IMR-90 (cell line): Measurements from ENCODE around the gene FOSB. TPM values are rescaled to one million over a fixed set of nuclear protein-coding genes. Genes with fewer than 3 reads are reported as not detected.

Experiments
- ATAC-seq: fragments of 200-7000 bp; cut with Tn5 transposase; 2 replicates; pipeline ENCODE4 v1.9.1; 2020; ENCODE audit warnings: low read depth, mild to moderate bottlenecking, moderate library complexity
- BruUV-seq: library from RNA; stranded (reverse); fragments of 400-500 nt; replicated peaks from 2 replicates; lab custom pipeline; 2021; lab: Mats Ljungman, UMichigan
- CTCF ChIA-PET: fragments of 300-600 bp; formaldehyde crosslinking; extraction: SDS; loops from one replicate; lab custom pipeline; 2021; ENCODE audit warnings: antibody characterized with exemption; lab: Yijun Ruan, JAX
- POLR2A ChIA-PET: fragments of 300-600 bp; sonication (Branson Sonifier 250); formaldehyde crosslinking; loops from one replicate; lab custom pipeline; 2022; ENCODE audit warnings: antibody characterized with exemption; ENCODE audit not compliant: unreplicated experiment; lab: Charles Lee
- DNase-seq: peaks from one replicate; pipeline ENCODE4 v3.0.0; 2013
- H2AFZ ChIP-seq: replicated peaks from 2 replicates; pipeline ENCODE3; 2013; ENCODE audit warnings: low read length, mild to moderate bottlenecking; ENCODE audit not compliant: poor library complexity
- H2AK5ac ChIP-seq: 2 replicates; pipeline ENCODE4 v1.6.1; 2013; ENCODE audit warnings: low read depth, low read length, inconsistent platforms
- H2AK9ac ChIP-seq: replicated peaks from 2 replicates; pipeline ENCODE3; 2013; ENCODE audit warnings: mild to moderate bottlenecking, low read depth, low read length, moderate library complexity; ENCODE audit not compliant: poor library complexity
- H2BK120ac ChIP-seq: 2 replicates; pipeline ENCODE4 v1.6.1; 2013; ENCODE audit warnings: low read depth, low read length, inconsistent platforms
- H2BK15ac ChIP-seq: 3 replicates; pipeline ENCODE4 v1.6.1; 2013; ENCODE audit warnings: low read depth, low read length, inconsistent platforms
- H2BK20ac ChIP-seq: 2 replicates; pipeline ENCODE4 v1.6.1; 2013; ENCODE audit warnings: low read depth, mild to moderate bottlenecking, inconsistent platforms, low read length, moderate library complexity
- H2BK5ac ChIP-seq: 2 replicates; pipeline ENCODE4 v1.6.1; 2013; ENCODE audit warnings: mild to moderate bottlenecking, low read depth, low read length, inconsistent platforms; ENCODE audit not compliant: poor library complexity, severe bottlenecking
- H3K14ac ChIP-seq: replicated peaks from 2 replicates; pipeline ENCODE4 v1.6.1; 2013; ENCODE audit warnings: low read depth, low read length, inconsistent platforms
- H3K18ac ChIP-seq: 2 replicates; pipeline ENCODE4 v1.6.1; 2013; ENCODE audit warnings: low read depth, low read length, control low read depth
- H3K23ac ChIP-seq: 2 replicates; pipeline ENCODE4 v1.6.1; 2013; ENCODE audit warnings: low read depth, low read length, inconsistent platforms
- H3K27ac ChIP-seq: 2 replicates; pipeline ENCODE4 v1.5.1; 2013; ENCODE audit warnings: mild to moderate bottlenecking, control low read depth, low read length; ENCODE audit not compliant: insufficient read depth
- H3K27me3 ChIP-seq: 2 replicates; pipeline ENCODE4 v1.6.1; 2013; ENCODE audit warnings: low read length; ENCODE audit not compliant: control insufficient read depth, insufficient read depth
- H3K36me3 ChIP-seq: 2 replicates; pipeline ENCODE4 v1.6.1; 2013; ENCODE audit warnings: low read length, mixed read lengths; ENCODE audit not compliant: control insufficient read depth, insufficient read depth
- H3K4ac ChIP-seq: 2 replicates; pipeline ENCODE4 v1.6.1; 2013; ENCODE audit warnings: low read depth, low read length, inconsistent platforms
- H3K4me1 ChIP-seq: 2 replicates; pipeline ENCODE4 v1.6.1; 2013; ENCODE audit warnings: low read length, mixed read lengths; ENCODE audit not compliant: control insufficient read depth, insufficient read depth
- H3K4me2 ChIP-seq: 2 replicates; pipeline ENCODE4 v1.6.1; 2013; ENCODE audit warnings: low read depth, mild to moderate bottlenecking, control low read depth, low read length, moderate library complexity
- H3K4me3 ChIP-seq: 2 replicates; pipeline ENCODE4 v1.5.1; 2013; ENCODE audit warnings: low read depth, mild to moderate bottlenecking, control low read depth, low read length, moderate library complexity; ENCODE audit not compliant: insufficient read depth
- H3K56ac ChIP-seq: 2 replicates; pipeline ENCODE4 v1.6.1; 2013; ENCODE audit warnings: low read length, inconsistent platforms; ENCODE audit not compliant: insufficient read depth; ENCODE audit errors: extremely low read depth
- H3K79me1 ChIP-seq, 2 experiments: 2 replicates each; pipeline ENCODE4 v1.6.1; 2013; ENCODE audit warnings: low read length in 2 of 2, inconsistent platforms in 1 of 2, low read depth in 1 of 2
- H3K9ac ChIP-seq: 2 replicates; pipeline ENCODE4 v1.6.1; 2013; ENCODE audit warnings: low read depth, low read length, control low read depth
- H3K9me1 ChIP-seq: 2 replicates; pipeline ENCODE4 v1.6.1; 2013; ENCODE audit warnings: low read length, inconsistent platforms; ENCODE audit not compliant: insufficient read depth
- H3K9me3 ChIP-seq: 2 replicates; pipeline ENCODE4 v1.6.1; 2013; ENCODE audit warnings: low read length; ENCODE audit not compliant: control insufficient read depth, insufficient read depth
- H4K20me1 ChIP-seq: 2 replicates; pipeline ENCODE4 v1.6.1; 2013; ENCODE audit warnings: low read length, inconsistent platforms; ENCODE audit not compliant: insufficient read depth
- H4K5ac ChIP-seq: 2 replicates; pipeline ENCODE4 v1.6.1; 2013; ENCODE audit warnings: mild to moderate bottlenecking, low read depth, low read length, control low read depth
- H4K8ac ChIP-seq, 2 experiments: 2 replicates each; pipeline ENCODE4 v1.6.1; 2013; ENCODE audit warnings: low read depth in 2 of 2, low read length in 2 of 2, control low read depth in 1 of 2, inconsistent platforms in 1 of 2
- H4K91ac ChIP-seq: 2 replicates; pipeline ENCODE4 v1.6.1; 2013; ENCODE audit warnings: low read depth, low read length, inconsistent platforms; ENCODE audit not compliant: insufficient read depth
- BHLHE40 ChIP-seq: fragments of 150-350 bp; IDR thresholded peaks from 2 replicates; pipeline ENCODE4 v1.6.1; 2016; ENCODE audit warnings: mild to moderate bottlenecking, low read depth, low read length
- CEBPB ChIP-seq: IDR thresholded peaks from 2 replicates; pipeline ENCODE4 v1.6.1; 2012; ENCODE audit warnings: low read depth, low read length, improper control_type of control experiment
- CHD1 ChIP-seq: IDR thresholded peaks from 2 replicates; pipeline ENCODE4 v1.6.1; 2012; ENCODE audit warnings: low read depth, low read length, improper control_type of control experiment
- CTCF ChIP-seq: conservative IDR thresholded peaks from 2 replicates; pipeline ENCODE4 v1.5.1; 2012; ENCODE audit warnings: mild to moderate bottlenecking, low read depth, low read length, improper control_type of control experiment
- ELK1 ChIP-seq: fragments of 150-350 bp; IDR thresholded peaks from 2 replicates; pipeline ENCODE4 v1.6.1; 2016; ENCODE audit warnings: low read depth, mild to moderate bottlenecking, low read length, moderate library complexity, borderline replicate concordance
- FOS ChIP-seq: fragments of 150-350 bp; IDR thresholded peaks from 2 replicates; pipeline ENCODE4 v1.6.1; 2016; ENCODE audit warnings: low read depth, low read length
- MAFK ChIP-seq: IDR thresholded peaks from 2 replicates; pipeline ENCODE4 v1.6.1; 2012; ENCODE audit warnings: low read depth, low read length, improper control_type of control experiment
- MAZ ChIP-seq: IDR thresholded peaks from 2 replicates; pipeline ENCODE4 v1.6.1; 2012; ENCODE audit warnings: low read depth, mild to moderate bottlenecking, low read length, improper control_type of control experiment, moderate library complexity, borderline replicate concordance
- MXI1 ChIP-seq: IDR thresholded peaks from 2 replicates; pipeline ENCODE4 v1.6.1; 2012; ENCODE audit warnings: low read depth, mild to moderate bottlenecking, low read length, moderate library complexity, borderline replicate concordance
- NFE2L2 ChIP-seq: fragments of 150-350 bp; IDR thresholded peaks from 2 replicates; pipeline ENCODE4 v1.6.1; 2016; ENCODE audit warnings: low read depth, mild to moderate bottlenecking, low read length
- RAD21 ChIP-seq: IDR thresholded peaks from 2 replicates; pipeline ENCODE4 v1.6.1; 2012; ENCODE audit warnings: low read length, improper control_type of control experiment
- RCOR1 ChIP-seq: IDR thresholded peaks from 2 replicates; pipeline ENCODE4 v1.6.1; 2012; ENCODE audit warnings: mild to moderate bottlenecking, low read length, improper control_type of control experiment; ENCODE audit not compliant: insufficient replicate concordance
- SMC3 ChIP-seq: fragments of 150-350 bp; IDR thresholded peaks from 2 replicates; pipeline ENCODE4 v1.6.1; 2016; ENCODE audit warnings: low read depth, mild to moderate bottlenecking, antibody characterized with exemption, low read length, moderate library complexity
- WGBS, 2 experiments: methylation state at CpG; one replicate each; pipeline versions ENCODE4 v1.1.5 to v1.1.7; 2013; ENCODE audit warnings: missing lambda C conversion rate in 2 of 2; ENCODE audit not compliant: insufficient read length in 1 of 2; ENCODE audit errors: extremely low coverage in 2 of 2; 5-methylcytosine and 5-hydroxymethylcytosine counted together
- dilution Hi-C: fragments of 300-500 bp; cut with HindIII; formaldehyde crosslinking; loops from one replicate; pipeline ENCODE4 v1.14.3; 2018; ENCODE audit warnings: low sequenced_read_pairs; ENCODE audit not compliant: unreplicated experiment
- in situ Hi-C: fragments of 300-500 bp; cut with MboI; formaldehyde crosslinking; loops from 3 replicates; pipeline ENCODE4 v1.14.3; 2019; ENCODE audit warnings: low sequenced_read_pairs, inconsistent platforms, mixed read lengths
- intact Hi-C: fragments of 100-400 bp; cut with micrococcal nuclease; formaldehyde crosslinking; loops from 2 replicates; pipeline ENCODE4 v1.10.0; 2022
- polyA plus RNA-seq, 3 experiments: library from polyadenylated mRNA; depleted of rRNA; stranded (reverse); fragments of >200 nt; gene quantifications; 2 replicates each; pipeline ENCODE4 v1.2.3, GENCODE V29; 2012; ENCODE audit warnings: low replicate concordance in 1 of 3
- total RNA-seq: library from RNA; depleted of rRNA; stranded (reverse); fragments of >200 nt; gene quantifications from 2 replicates; pipeline ENCODE4 v1.2.3, GENCODE V29; 2012

The FOSB gene
- total and polyA plus RNA-seq, 2 of the 4 experiments (the other 2 are of a cell fraction) = 11.1 to 15.6 TPM

- dilution Hi-C loops = no loop called here
- no peaks in the 10 kb centered on the region for H3K9me3 ChIP-seq
- H3K18ac ChIP-seq = no peak overlapping the region
- H4K91ac ChIP-seq = peak overlapping the region; percentile 49; the same call in 1 of the 2 replicates
- H3K27me3 ChIP-seq = no peaks in the 10 kb centered on the region
- H3K4me2 ChIP-seq = peak overlapping the region; percentile 44
- H3K27ac ChIP-seq = peak overlapping the region; percentile 66
- peak overlapping the region; percentile 6; the same call in 1 of the 2 replicates for H3K14ac ChIP-seq
- peak overlapping the region in 1 of 2 experiments; percentile 68; a peak in 1 of 4 replicates for H4K8ac ChIP-seq
- 0% methylated on average over 8 of the region's 27 CpGs; no CpG with 5 or more reads in 1 of the 2 experiments for WGBS, 2 experiments
- peak overlapping the region; percentile 71 for H2BK5ac ChIP-seq
- no peak overlapping the region for H3K9ac ChIP-seq
- H2AK5ac ChIP-seq = peak overlapping the region; percentile 71
- peaks cover 11% of the 10 kb centered on the region for H3K4me1 ChIP-seq
- H3K56ac ChIP-seq = no peak overlapping the region
- H3K79me1 ChIP-seq = peaks cover 0 to 19% of the 10 kb centered on the region in 2 experiments; a peak in 2 of 4 replicates
- peak overlapping the region; percentile 82 for H2AK9ac ChIP-seq
- H2BK20ac ChIP-seq = peak overlapping the region; percentile 64; the same call in 1 of the 2 replicates
- H3K4me3 ChIP-seq = 0 out of 2 replicates have a peak overlapping the region, but pooled peaks have one; percentile 1
- in situ Hi-C loops = no loop called here
- H3K9me1 ChIP-seq = peaks cover 13% of the 10 kb centered on the region
- H3K23ac ChIP-seq = peak overlapping the region; percentile 44; the same call in 1 of the 2 replicates
- peak overlapping the region; percentile 43; the same call in 2 of the 3 replicates for H2BK15ac ChIP-seq
- no peaks in the 10 kb centered on the region for H3K36me3 ChIP-seq
- H3K4ac ChIP-seq = peak overlapping the region; percentile 73
- intact Hi-C loops = no loop called here
- peaks cover 8% of the 10 kb centered on the region for H4K20me1 ChIP-seq
- H2BK120ac ChIP-seq = peak overlapping the region; percentile 76
- peak; percentile 99 for DNase-seq
- no peak overlapping the region for H4K5ac ChIP-seq
- CTCF ChIA-PET = no interaction called here
- ATAC-seq = peak; percentile 89
- POLR2A ChIA-PET = interaction anchor here (0.6 kb wide), 2 partner anchors 12 to 34 kb away, joined by 4 to 17 read pairs; partner anchors contain the start of gene FOSB
- BruUV-seq = no TSS peak
- H2AFZ ChIP-seq = peak overlapping the region; percentile 74
- TF ChIP-seq RAD21 = 0 out of 2 replicates have a peak, but pooled peaks have one; percentile 29
- peak; percentile 18 for TF ChIP-seq CEBPB
- TF ChIP-seq ELK1 = no peak
- peak; percentile 70; the same call in 1 of the 2 replicates for TF ChIP-seq NFE2L2
- no peak for TF ChIP-seq CTCF
- TF ChIP-seq CHD1 = 0 out of 2 replicates have a peak, but pooled peaks have one; percentile 15
- peak; percentile 97 for TF ChIP-seq FOS
- TF ChIP-seq MXI1 = no peak; the same call in 1 of the 2 replicates
- TF ChIP-seq BHLHE40 = peak; percentile 94
- TF ChIP-seq RCOR1 = no peak
- peak; percentile 19; the same call in 1 of the 2 replicates for TF ChIP-seq SMC3
- TF ChIP-seq MAFK = peak; percentile 39; the same call in 1 of the 2 replicates
- peak; percentile 97 for TF ChIP-seq MAZ
Measured at GRCh38 chr19:45455707-45456499, 11.9 kb upstream of the FOSB start.
